HL-60 (cell line): ENCODE data around the gene DCC.
A peak's percentile ranks its signal among the peaks of the same experiment; 100 is the strongest.

Source experiments
- DNase-seq, 2 experiments: peaks; one replicate each; pipeline ENCODE4 v3.0.0-alpha.2; 2010 to 2020; ENCODE audit warnings: low read depth in 1 of 2, low spot score in 1 of 2
- H3K27ac ChIP-seq: fragments of 250-450 bp; sonication (Bioruptor Pico); replicated peaks from 2 replicates; pipeline ENCODE4 v1.5.1; 2020; ENCODE audit warnings: mild to moderate bottlenecking, moderate library complexity
- H3K27me3 ChIP-seq: fragments of 250-450 bp; sonication (Bioruptor Pico); 2 replicates; pipeline ENCODE4 v1.5.1; 2021; ENCODE audit warnings: mild to moderate bottlenecking, moderate library complexity; ENCODE audit not compliant: insufficient read depth, poor library complexity, severe bottlenecking
- H3K4me3 ChIP-seq: replicated peaks from 2 replicates; pipeline ENCODE4 v1.5.1; 2011; ENCODE audit warnings: mild to moderate bottlenecking, control low read depth, low read length; ENCODE audit not compliant: insufficient read depth
- CTCF ChIP-seq: IDR thresholded peaks from one replicate; pipeline ENCODE4 v1.5.1; 2011; ENCODE audit warnings: low read length, control low read depth, inconsistent platforms; ENCODE audit not compliant: insufficient read depth
- GABPA ChIP-seq: IDR thresholded peaks from 2 replicates; pipeline ENCODE4 v1.6.1; 2012; ENCODE audit warnings: low read depth
- POLR2AphosphoS5 ChIP-seq: IDR thresholded peaks from 2 replicates; pipeline ENCODE4 v1.6.1; 2012; ENCODE audit warnings: low read depth
- SPI1 ChIP-seq: IDR thresholded peaks from 2 replicates; pipeline ENCODE4 v1.6.1; 2012; ENCODE audit warnings: low read depth, mild to moderate bottlenecking, borderline replicate concordance
- TF ChIP-seq, protein P1 (sequence below): IDR thresholded peaks from 2 replicates; pipeline ENCODE4 v1.6.1; 2012; ENCODE audit warnings: low read depth; ENCODE audit not compliant: insufficient replicate concordance

The DCC gene

GRCh38 chr18:53556450-53556849, 1216.5 kb downstream of the DCC start:
- DNase-seq, result no peak
- Histone ChIP-seq H3K27me3 (no peaks in the 10 kb centered on the region), H3K4me3 (no peak overlapping the region), H3K27ac (no peak overlapping the region)
- no peak for TF ChIP-seq SPI1
- TF ChIP-seq GABPA, result no peak
- no peak for TF ChIP-seq POLR2AphosphoS5
- TF ChIP-seq, protein P1, sequence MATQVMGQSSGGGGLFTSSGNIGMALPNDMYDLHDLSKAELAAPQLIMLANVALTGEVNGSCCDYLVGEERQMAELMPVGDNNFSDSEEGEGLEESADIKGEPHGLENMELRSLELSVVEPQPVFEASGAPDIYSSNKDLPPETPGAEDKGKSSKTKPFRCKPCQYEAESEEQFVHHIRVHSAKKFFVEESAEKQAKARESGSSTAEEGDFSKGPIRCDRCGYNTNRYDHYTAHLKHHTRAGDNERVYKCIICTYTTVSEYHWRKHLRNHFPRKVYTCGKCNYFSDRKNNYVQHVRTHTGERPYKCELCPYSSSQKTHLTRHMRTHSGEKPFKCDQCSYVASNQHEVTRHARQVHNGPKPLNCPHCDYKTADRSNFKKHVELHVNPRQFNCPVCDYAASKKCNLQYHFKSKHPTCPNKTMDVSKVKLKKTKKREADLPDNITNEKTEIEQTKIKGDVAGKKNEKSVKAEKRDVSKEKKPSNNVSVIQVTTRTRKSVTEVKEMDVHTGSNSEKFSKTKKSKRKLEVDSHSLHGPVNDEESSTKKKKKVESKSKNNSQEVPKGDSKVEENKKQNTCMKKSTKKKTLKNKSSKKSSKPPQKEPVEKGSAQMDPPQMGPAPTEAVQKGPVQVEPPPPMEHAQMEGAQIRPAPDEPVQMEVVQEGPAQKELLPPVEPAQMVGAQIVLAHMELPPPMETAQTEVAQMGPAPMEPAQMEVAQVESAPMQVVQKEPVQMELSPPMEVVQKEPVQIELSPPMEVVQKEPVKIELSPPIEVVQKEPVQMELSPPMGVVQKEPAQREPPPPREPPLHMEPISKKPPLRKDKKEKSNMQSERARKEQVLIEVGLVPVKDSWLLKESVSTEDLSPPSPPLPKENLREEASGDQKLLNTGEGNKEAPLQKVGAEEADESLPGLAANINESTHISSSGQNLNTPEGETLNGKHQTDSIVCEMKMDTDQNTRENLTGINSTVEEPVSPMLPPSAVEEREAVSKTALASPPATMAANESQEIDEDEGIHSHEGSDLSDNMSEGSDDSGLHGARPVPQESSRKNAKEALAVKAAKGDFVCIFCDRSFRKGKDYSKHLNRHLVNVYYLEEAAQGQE, result no peak
- no peak for TF ChIP-seq CTCF

- no peaks in the 10 kb centered on the region for H3K27me3 ChIP-seq
- H3K4me3 ChIP-seq, result no peak overlapping the region
- DNase-seq, result no peak
- no peak for TF ChIP-seq GABPA
- TF ChIP-seq, protein P1, result no peak
- TF ChIP-seq SPI1, result no peak
- TF ChIP-seq CTCF, result no peak
- TF ChIP-seq POLR2AphosphoS5, result no peak
- no peak overlapping the region for H3K27ac ChIP-seq
These were observed 1220.5 kb downstream of the DCC start for GRCh38 chr18:53560546-53560945.

GRCh38 chr18:53566626-53567025, 1226.6 kb downstream of the DCC start:
- no peak for TF ChIP-seq POLR2AphosphoS5
- H3K4me3 ChIP-seq, result no peak overlapping the region
- H3K27me3 ChIP-seq, result peaks cover 2% of the 10 kb centered on the region
- no peak for DNase-seq
- no peak overlapping the region for H3K27ac ChIP-seq

DNA sequence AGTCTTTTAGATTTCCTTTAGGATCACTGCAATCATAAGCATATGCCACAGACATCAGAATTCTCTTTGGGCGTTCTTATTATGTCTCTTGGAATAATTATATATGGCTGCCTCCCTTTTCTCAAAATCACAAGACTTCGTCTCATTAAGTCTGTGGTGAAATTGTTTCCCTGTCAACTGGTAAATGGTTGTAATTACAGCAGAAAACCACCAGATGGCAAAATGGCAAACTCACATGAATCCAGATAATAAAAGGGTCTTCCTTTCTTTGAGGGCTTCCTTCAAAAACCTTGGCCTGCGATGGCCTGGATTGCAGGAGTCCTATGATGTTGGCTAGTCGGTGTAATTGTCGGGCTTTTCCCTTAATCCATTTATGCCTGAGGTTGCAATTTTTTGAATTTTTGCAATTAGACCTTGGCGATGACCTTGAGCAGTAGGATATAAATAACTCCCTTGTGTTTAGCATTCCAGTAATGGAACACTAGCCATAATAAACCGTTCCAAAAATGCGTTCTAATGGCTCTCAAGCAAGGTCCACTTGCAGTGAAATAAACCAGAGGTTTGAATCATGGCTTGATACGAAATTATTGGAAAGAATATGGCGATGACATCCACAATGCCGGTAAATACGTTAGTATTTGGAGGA, 1228.1 kb downstream of the DCC start:
- TF ChIP-seq SPI1 (no peak), CTCF (peak; percentile 60), POLR2AphosphoS5 (no peak), GABPA (no peak)
- TF ChIP-seq, protein P1, result no peak
- no peak for DNase-seq
- Histone ChIP-seq H3K27ac (no peak overlapping the region), H3K27me3 (peaks cover 2% of the 10 kb centered on the region), H3K4me3 (no peak overlapping the region)
